ENCODE data around the gene ADGRG1.
"Not testable (repeated sequence)": the region's sequence is repeated elsewhere in the genome, so short reads cannot be mapped to it uniquely, and the experiment has no call there.

ADGRG1 gene

GRCh38 chr16:57707331-57707730 is 78.9 kb downstream of the ADGRG1 start:
- Histone ChIP-seq H3K27me3 (replicated peaks; ENCODE audit: control insufficient read depth, insufficient read depth, low read length) (peaks cover 31% of the 10 kb centered on the region), H3K9me3 (ENCODE audit: control insufficient read depth, low read length) (peaks cover 4% of the 10 kb centered on the region), H3K36me3 (ENCODE audit: control insufficient read depth, insufficient read depth, low read length, severe bottlenecking) (no peaks in the 10 kb centered on the region), H3K4me1 (ENCODE audit: control insufficient read depth, insufficient read depth, low read length) (no peaks in the 10 kb centered on the region), H3K9ac (ENCODE audit: low read length) (no peak overlapping the region), H3K4me3 (ENCODE audit: low read length) (no peak overlapping the region)
- DNase-seq (ENCODE audit: low read depth), result no peak

- no peak for DNase-seq (ENCODE audit: low read depth)
- peaks cover 36% of the 10 kb centered on the region for H3K27me3 ChIP-seq (replicated peaks; ENCODE audit: control insufficient read depth, insufficient read depth, low read length)
- H3K4me3 ChIP-seq (ENCODE audit: low read length), result no peak overlapping the region
- no peak overlapping the region for H3K9ac ChIP-seq (ENCODE audit: low read length)
- H3K36me3 ChIP-seq (ENCODE audit: control insufficient read depth, insufficient read depth, low read length, severe bottlenecking), result no peaks in the 10 kb centered on the region
- peaks cover 4% of the 10 kb centered on the region for H3K9me3 ChIP-seq (ENCODE audit: control insufficient read depth, low read length)
- H3K4me1 ChIP-seq (ENCODE audit: control insufficient read depth, insufficient read depth, low read length), result no peaks in the 10 kb centered on the region
Measured at GRCh38 chr16:57708168-57708567, 79.7 kb downstream of the ADGRG1 start.

- Histone ChIP-seq H3K27me3 (replicated peaks; ENCODE audit: control insufficient read depth, insufficient read depth, low read length) (peaks cover 40% of the 10 kb centered on the region), H3K9ac (ENCODE audit: low read length) (no peak overlapping the region), H3K4me1 (ENCODE audit: control insufficient read depth, insufficient read depth, low read length) (no peaks in the 10 kb centered on the region), H3K9me3 (ENCODE audit: control insufficient read depth, low read length) (peaks cover 4% of the 10 kb centered on the region), H3K36me3 (ENCODE audit: control insufficient read depth, insufficient read depth, low read length, severe bottlenecking) (no peaks in the 10 kb centered on the region), H3K4me3 (ENCODE audit: low read length) (no peak overlapping the region)
- no peak for DNase-seq (ENCODE audit: low read depth)
Measured at GRCh38 chr16:57709663-57710062, 81.2 kb downstream of the ADGRG1 start.

GRCh38 chr16:57711346-57711745 is 82.9 kb downstream of the ADGRG1 start:
- Histone ChIP-seq H3K27me3 (replicated peaks; ENCODE audit: control insufficient read depth, insufficient read depth, low read length) (peaks cover 45% of the 10 kb centered on the region), H3K36me3 (ENCODE audit: control insufficient read depth, insufficient read depth, low read length, severe bottlenecking) (no peaks in the 10 kb centered on the region), H3K9ac (ENCODE audit: low read length) (no peak overlapping the region), H3K4me1 (ENCODE audit: control insufficient read depth, insufficient read depth, low read length) (no peaks in the 10 kb centered on the region), H3K9me3 (ENCODE audit: control insufficient read depth, low read length) (no peaks in the 10 kb centered on the region), H3K4me3 (ENCODE audit: low read length) (no peak overlapping the region)
- DNase-seq (ENCODE audit: low read depth), result no peak

- H3K9ac ChIP-seq (ENCODE audit: low read length), result no peak overlapping the region
- no peak overlapping the region for H3K4me3 ChIP-seq (ENCODE audit: low read length)
- peaks cover 45% of the 10 kb centered on the region for H3K27me3 ChIP-seq (replicated peaks; ENCODE audit: control insufficient read depth, insufficient read depth, low read length)
- H3K4me1 ChIP-seq (ENCODE audit: control insufficient read depth, insufficient read depth, low read length), result no peaks in the 10 kb centered on the region
- no peak for DNase-seq (ENCODE audit: low read depth)
- no peaks in the 10 kb centered on the region for H3K9me3 ChIP-seq (ENCODE audit: control insufficient read depth, low read length)
- H3K36me3 ChIP-seq (ENCODE audit: control insufficient read depth, insufficient read depth, low read length, severe bottlenecking), result no peaks in the 10 kb centered on the region
Measured at GRCh38 chr16:57711993-57712392, 83.6 kb downstream of the ADGRG1 start.

GRCh38 chr16:57712569-57712968 is 84.1 kb downstream of the ADGRG1 start:
- H3K4me1 ChIP-seq (ENCODE audit: control insufficient read depth, insufficient read depth, low read length); H3K36me3 ChIP-seq (ENCODE audit: control insufficient read depth, insufficient read depth, low read length, severe bottlenecking); DNase-seq (ENCODE audit: low read depth); H3K4me3 ChIP-seq (ENCODE audit: low read length); H3K9ac ChIP-seq (ENCODE audit: low read length); H3K9me3 ChIP-seq (ENCODE audit: control insufficient read depth, low read length): not testable (repeated sequence)
- H3K27me3 ChIP-seq (replicated peaks; ENCODE audit: control insufficient read depth, insufficient read depth, low read length), result peaks cover 46% of the 10 kb centered on the region

- no peaks in the 10 kb centered on the region for H3K9me3 ChIP-seq (ENCODE audit: control insufficient read depth, low read length)
- no peaks in the 10 kb centered on the region for H3K36me3 ChIP-seq (ENCODE audit: control insufficient read depth, insufficient read depth, low read length, severe bottlenecking)
- no peak overlapping the region for H3K9ac ChIP-seq (ENCODE audit: low read length)
- H3K27me3 ChIP-seq (replicated peaks; ENCODE audit: control insufficient read depth, insufficient read depth, low read length), result peaks cover 56% of the 10 kb centered on the region
- H3K4me1 ChIP-seq (ENCODE audit: control insufficient read depth, insufficient read depth, low read length), result no peaks in the 10 kb centered on the region
- no peak for DNase-seq (ENCODE audit: low read depth)
- H3K4me3 ChIP-seq (ENCODE audit: low read length), result no peak overlapping the region
Measured at GRCh38 chr16:57713596-57713995, 85.2 kb downstream of the ADGRG1 start.

- no peak for DNase-seq (ENCODE audit: low read depth)
- H3K9ac ChIP-seq (ENCODE audit: low read length), result no peak overlapping the region
- no peaks in the 10 kb centered on the region for H3K9me3 ChIP-seq (ENCODE audit: control insufficient read depth, low read length)
- H3K4me1 ChIP-seq (ENCODE audit: control insufficient read depth, insufficient read depth, low read length), result no peaks in the 10 kb centered on the region
- H3K4me3 ChIP-seq (ENCODE audit: low read length), result no peak overlapping the region
- H3K27me3 ChIP-seq (replicated peaks; ENCODE audit: control insufficient read depth, insufficient read depth, low read length), result peaks cover 57% of the 10 kb centered on the region
- no peaks in the 10 kb centered on the region for H3K36me3 ChIP-seq (ENCODE audit: control insufficient read depth, insufficient read depth, low read length, severe bottlenecking)
Measured at GRCh38 chr16:57714047-57714446, 85.6 kb downstream of the ADGRG1 start.
